Astrocyte of the cerebellum (primary cell): ENCODE measurements around the gene MYT1.

Experiments used
- DNase-seq: peaks from one replicate; pipeline ENCODE4 v3.0.0-alpha.2; 2011; ENCODE audit warnings: low read depth
- H3K4me3 ChIP-seq: 2 replicates; pipeline ENCODE4 v1.5.1; 2011; ENCODE audit warnings: mild to moderate bottlenecking, low read depth, low read length, moderate library complexity
- in situ Hi-C: cut with HindIII; loops from 2 replicates; pipeline ENCODE4 v1.10.0; 2017; ENCODE audit warnings: low sequenced_read_pairs
- TF ChIP-seq, protein P1 (sequence below): IDR thresholded peaks from 2 replicates; pipeline ENCODE4 v1.5.1; 2012; ENCODE audit warnings: low read length, low read depth, moderate library complexity, mild to moderate bottlenecking; ENCODE audit errors: missing control alignments

The MYT1 gene

DNA sequence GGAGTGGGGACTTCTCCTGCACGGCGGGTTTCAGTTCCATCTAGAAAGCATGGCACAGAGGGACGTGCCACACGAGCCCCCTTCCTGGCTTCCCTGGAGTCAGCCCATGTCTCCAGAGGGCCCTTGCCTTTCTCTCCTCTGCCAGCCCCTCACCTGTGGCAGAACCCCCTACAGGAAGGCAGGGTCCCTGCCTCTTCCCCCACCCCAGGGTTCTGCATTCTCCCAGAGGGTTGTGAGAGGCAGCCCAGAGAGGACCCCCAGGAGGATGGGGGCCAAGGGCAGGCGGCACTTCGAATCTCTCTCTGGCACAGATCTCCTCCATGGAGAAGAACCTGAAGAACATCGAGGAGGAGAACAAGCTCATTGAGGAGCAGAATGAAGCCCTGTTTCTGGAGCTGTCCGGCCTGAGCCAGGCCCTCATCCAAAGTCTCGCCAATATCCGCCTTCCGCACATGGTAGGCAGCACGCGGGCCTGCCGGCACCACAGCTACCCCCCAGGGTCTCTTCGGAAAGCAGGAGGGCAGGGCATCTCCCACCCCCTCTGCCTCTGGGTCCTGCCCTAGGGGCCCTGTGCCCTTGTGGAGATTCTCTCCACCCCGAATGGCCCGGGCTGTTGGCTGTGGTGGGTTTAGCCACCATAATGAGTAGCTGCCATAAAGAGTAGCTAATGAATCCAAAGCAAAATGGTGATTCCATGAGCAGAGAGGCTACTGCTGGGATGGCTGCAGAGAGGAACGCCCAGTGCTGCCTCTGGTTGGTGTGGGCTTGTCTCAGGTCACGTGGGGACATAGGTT, 75.4 kb downstream of the MYT1 start:
- TF ChIP-seq, protein P1, sequence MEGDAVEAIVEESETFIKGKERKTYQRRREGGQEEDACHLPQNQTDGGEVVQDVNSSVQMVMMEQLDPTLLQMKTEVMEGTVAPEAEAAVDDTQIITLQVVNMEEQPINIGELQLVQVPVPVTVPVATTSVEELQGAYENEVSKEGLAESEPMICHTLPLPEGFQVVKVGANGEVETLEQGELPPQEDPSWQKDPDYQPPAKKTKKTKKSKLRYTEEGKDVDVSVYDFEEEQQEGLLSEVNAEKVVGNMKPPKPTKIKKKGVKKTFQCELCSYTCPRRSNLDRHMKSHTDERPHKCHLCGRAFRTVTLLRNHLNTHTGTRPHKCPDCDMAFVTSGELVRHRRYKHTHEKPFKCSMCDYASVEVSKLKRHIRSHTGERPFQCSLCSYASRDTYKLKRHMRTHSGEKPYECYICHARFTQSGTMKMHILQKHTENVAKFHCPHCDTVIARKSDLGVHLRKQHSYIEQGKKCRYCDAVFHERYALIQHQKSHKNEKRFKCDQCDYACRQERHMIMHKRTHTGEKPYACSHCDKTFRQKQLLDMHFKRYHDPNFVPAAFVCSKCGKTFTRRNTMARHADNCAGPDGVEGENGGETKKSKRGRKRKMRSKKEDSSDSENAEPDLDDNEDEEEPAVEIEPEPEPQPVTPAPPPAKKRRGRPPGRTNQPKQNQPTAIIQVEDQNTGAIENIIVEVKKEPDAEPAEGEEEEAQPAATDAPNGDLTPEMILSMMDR = no peak
- DNase-seq = no peak
- no peak overlapping the region for H3K4me3 ChIP-seq
- in situ Hi-C loops = no loop called here

GRCh38 chr20:64240243-64241015, 76.2 kb downstream of the MYT1 start:
- DNase-seq = no peak
- TF ChIP-seq, protein P1 = no peak
- in situ Hi-C loops = no loop called here
- no peak overlapping the region for H3K4me3 ChIP-seq

DNA sequence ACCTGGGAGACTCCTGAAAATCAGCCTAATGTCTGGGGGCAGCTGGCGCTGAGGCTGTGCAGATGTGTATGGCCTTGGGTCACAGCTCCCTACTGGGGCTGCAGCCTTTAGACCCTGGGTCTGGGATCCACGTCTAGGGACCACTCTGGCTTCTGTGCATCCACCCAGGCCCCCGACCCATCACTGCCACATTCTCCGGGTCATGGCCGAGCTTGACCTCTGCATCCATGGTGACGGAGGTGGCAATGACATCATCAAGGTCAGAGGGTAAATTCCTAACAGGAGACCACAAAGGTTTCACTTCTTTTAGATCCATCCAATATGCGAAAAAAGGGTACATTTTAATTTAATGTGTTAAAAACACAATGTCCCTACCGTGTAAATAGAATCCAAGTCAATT, 76.8 kb downstream of the MYT1 start:
- no peak for DNase-seq
- in situ Hi-C loops = no loop called here

GRCh38 chr20:64242003-64242796, 77.9 kb downstream of the MYT1 start:
- in situ Hi-C loops = no loop called here
- TF ChIP-seq, protein P1 = no peak
- DNase-seq = no peak
- H3K4me3 ChIP-seq = no peak overlapping the region

More for the DNA sequence above, 76.8 kb downstream of the MYT1 start:
- H3K4me3 ChIP-seq = no peak overlapping the region
- TF ChIP-seq, protein P1 = no peak

- in situ Hi-C loops = no loop called here
- TF ChIP-seq, protein P1 = no peak
- DNase-seq = no peak
- H3K4me3 ChIP-seq = no peak overlapping the region
Measured at GRCh38 chr20:64242797-64243475, 78.7 kb downstream of the MYT1 start.
